ENCODE measurements around the gene CDKN2AIP.
A peak's percentile ranks its signal among the peaks of the same experiment; 100 is the strongest.
"Not testable (repeated sequence)": the region's sequence is repeated elsewhere in the genome, so short reads cannot be mapped to it uniquely, and the experiment has no call there.

Gene CDKN2AIP

DNA sequence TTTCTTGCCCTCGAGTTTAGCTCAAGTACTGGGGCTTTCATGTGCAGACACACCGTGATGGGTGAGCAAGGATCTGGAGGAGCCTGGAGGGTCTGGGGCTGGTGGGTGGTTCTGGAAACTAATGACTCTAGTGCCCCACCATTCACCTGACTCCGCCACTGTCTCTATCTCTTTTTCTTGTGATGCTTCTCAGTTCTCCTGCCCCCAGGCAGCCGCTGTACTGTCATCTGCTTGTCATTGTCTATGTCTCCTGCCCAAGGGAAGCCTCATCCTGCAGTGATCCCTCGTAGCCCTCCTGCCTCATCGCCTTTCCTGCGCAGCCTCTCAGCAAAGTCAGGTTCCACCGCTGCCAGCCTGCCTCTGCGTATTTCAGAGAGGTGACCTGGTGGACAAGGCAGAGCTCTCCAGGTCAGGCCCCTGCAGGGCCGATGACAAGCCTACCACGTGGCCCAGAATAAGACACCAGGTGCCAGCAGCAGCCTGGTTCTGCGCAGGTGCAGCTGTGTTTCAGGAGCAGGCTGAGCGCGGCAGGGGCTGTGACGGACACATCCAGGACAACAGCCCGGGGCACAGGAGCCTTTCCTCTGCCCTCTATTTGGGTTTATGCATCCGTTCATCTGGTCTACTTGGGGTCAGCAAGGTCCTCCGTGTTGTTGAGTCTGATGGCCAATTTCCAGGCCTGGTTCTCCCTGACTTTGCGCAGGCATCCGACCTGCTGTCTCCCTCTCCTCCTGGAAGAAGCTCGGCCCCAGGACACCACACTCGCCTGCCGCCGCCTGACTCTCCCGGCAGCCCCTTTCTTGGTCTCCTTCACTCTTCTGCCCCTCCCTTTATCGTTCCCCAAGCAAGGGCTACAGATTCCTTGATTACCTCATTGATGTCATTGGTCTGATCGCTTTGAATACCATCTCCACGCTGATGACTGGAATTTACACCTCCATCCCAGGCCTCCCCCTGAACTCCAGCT, 30.9 kb upstream of the CDKN2AIP start:
- ATAC-seq = no peak

DNA sequence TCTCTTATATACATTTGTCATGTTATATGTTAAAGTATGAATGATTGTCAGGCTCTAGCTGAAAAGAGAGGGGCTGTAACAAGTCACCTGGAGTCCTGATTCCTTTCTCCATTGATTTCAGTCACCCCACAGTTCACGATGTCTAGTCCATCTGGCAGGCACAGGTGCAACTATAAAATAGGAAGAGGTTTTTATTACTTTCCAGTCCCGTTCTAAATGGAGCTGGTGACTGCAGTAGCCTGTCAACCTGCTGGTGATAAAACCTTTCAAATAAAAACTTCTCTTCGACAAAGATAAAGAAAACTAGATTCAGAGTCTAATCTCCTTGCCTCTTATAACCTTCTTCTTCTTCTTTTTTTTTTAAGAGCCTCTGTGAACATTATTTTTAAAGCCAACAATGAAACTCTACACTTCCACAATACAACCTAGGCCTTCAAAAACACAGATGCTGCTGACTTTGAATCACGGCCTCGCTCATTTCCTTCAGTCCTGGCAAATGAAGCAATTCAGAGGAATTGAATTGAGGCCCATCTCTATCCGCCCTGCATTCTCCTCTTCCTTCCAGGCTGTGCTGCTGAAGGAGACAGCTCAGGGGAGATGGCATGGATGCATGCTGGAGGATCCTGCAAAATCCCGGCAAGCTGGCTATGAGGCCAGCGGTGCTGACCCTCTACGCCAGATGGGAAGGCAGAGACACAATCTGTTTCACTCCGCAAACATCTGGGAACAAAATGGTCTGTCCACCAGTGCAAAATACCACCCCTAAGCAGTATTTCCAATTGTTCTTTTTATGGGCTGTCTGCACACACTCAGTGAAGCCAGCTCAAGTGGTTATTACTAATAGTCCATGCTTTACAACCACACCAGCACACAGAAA, 27.3 kb upstream of the CDKN2AIP start:
- no peak for ATAC-seq

DNA sequence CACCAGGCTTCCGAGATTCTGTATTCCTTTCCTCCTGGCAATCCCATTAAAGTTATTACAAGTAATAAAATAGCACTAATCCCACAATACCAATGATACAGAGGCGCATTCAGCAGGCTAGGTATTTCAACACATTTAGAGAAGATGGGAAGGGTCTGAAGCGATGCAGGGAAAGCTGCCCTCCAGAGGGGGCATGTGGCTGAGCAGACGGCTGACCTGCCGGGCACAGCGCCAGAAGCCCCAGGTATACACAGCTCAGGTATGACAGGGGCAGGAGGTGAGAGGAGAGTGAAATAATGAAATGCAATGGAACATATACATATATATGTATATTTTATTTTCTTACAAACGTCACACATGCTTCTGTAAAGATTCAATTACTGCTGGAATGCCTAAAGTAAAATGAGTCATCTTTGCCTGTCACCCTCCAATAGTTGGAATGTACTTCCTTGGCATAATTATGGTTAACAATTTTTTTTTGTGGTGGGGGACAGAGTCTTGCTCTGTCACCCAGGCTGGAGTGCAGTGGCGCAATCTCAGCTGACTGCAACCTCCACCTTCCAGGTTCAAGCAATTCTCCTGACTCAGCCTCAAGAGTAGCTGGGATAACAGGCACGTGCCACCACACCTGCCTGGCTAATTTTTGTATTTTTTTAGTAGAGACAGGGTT, 21.3 kb upstream of the CDKN2AIP start:
- no peak for ATAC-seq

DNA sequence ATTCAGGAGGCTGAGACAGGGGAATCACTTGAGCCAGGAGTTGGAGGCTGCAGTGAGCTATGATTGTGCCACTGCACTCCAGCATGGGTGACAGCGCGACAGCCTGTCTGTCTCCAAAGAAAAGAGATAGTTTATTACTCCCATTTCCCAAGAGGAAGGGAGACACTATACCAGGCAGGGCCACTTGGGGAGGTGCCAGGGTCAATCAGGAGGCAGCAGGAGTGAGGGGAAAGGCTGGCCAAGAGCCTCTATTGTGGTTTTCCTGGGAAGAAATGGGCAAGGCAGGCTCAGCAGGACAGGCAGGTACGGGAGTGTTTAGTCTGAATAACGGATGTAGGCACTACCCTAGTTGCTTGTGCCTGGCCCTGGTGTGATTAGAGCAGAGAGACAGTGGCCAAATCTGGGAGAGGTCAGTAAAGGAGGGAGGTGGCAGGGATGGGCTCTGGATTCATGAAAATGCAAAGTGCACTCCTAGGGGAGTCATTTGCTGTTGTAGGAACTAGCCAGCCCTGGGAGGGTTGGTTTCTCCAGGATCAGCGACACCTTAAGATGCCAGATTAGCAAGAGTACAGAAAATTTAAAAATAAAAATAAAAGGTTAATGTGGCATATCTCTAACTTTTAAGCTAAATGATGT, 20.2 kb upstream of the CDKN2AIP start:
- ATAC-seq = no peak

DNA sequence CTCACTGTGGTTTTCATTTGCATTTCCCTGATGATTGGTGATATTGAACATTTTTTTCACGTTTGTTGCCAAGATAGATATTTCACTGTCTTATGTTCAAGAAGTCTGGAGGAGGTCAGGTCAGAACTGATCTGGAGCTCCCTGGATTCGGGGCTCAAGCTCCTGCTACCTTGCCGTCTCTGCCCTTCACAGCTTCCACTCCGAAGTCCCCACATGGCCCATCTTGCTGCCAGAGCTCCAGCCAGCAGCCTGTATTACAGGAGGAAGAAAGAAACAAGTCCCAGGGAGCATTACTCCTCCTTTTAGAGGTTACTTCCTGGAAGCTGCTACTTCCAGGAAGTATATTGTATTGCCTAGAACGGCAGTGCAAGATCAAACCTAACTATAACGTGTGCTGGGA, 17.9 kb upstream of the CDKN2AIP start:
- no peak for ATAC-seq

DNA sequence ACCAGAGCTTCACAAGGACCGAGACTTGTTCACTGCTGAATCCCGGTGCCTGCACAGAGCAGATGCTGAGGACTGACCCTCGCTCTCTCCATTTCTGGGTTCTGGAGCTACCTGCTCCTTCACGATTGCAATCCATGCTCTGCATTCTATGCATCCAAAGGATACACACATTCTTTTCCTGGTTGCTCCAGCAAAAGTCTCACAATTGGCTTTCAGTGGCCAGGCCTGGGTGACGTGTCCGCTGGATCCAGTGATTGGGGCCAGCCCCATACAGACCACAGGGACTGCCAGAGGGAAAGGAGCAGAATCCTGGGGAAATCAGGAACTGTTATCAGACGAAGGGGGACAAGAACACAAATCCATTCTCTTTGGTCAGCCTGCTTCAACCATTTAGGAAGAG, 14.9 kb upstream of the CDKN2AIP start:
- ATAC-seq = no peak

DNA sequence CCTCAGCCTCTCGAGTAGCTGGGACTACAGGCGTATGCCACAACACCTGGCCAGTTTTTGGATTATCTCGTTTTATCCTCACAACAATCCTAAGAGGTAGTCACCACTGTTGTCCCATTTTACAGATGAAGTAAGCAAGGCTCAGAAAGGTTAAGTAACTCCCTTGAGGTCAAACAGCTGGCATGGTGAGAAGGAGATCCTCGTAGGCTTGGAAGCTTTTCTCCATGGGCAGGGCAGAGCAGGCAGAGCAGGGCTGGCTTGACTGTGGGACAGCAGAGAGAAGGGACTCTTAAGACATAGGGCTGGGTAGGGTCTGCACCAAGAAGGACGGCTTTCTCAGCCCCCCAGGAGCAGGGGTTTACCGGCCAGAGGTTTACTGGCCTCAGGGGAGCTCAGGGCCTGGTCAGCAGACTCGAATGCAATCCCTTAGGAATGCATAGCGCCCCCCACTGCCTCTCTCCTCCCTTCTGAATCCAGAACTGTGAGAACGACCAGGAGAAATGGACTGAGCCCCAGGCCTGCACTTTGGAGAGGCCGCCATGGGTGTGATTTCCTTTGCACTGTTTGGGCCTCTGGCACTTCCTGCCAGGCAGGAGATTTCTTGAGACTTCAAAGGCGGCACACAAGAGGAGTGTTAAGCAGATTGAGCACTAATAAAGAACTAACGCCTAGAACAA, 14.0 kb upstream of the CDKN2AIP start:
- ATAC-seq = peak; percentile 65 to 72

DNA sequence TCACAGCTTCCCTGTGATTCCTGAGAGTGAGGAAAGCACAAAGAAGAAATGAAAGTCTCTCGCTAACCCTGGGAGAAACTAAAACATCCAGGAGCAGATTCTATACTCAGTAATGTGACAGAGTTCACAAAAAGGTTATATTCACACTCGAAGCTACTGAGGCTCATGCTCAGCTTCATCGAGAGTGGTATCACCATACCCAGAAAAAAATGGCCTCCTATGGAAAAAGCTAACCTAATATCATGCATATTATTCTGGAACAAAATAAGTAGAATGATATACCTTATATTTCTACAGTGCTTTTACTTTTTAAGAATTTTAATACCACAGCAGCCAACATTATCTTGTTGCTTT, 13.5 kb upstream of the CDKN2AIP start:
- ATAC-seq = peak in 1 of 2 donors; percentile 13

DNA sequence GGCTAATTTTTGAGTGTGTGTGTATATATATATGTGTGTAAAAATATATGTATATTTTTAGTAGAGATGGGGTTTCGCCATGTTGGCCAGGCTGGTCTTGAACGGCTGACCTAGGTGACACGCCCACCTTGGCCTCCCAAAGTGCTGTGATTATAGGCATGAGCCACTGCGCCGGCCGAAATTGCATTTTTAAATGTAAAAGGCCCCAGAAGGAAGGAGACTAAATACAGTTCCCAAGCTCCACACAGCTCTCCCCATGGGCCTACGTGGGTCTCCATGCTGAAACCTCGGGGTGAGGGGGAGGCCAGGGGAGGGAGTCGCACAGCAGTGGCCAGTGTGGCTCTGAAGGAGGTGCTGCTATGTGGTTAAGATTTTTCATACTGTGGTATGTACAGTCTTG, 12.8 kb upstream of the CDKN2AIP start:
- ATAC-seq = no peak

DNA sequence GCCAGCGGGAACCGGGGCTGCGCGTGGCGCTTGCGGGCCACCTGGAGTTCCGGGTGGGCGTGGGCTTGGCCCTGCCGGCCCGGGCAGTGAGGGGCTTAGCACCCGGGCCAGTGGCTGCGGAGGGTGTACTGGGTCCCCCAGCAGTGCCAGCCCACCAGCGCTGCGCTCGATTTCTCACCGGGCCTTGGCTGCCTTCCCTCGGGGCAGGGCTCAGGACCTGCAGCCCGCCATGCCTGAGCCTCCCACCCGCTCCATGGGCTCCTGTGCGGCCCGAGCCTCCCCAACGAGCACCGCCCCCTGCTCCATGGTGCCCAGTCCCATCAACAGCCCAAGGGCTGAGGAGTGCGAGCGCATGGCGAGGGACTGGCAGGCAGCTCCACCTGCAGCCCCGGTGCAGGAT, 11.3 kb upstream of the CDKN2AIP start:
- not testable (repeated sequence) for ATAC-seq

DNA sequence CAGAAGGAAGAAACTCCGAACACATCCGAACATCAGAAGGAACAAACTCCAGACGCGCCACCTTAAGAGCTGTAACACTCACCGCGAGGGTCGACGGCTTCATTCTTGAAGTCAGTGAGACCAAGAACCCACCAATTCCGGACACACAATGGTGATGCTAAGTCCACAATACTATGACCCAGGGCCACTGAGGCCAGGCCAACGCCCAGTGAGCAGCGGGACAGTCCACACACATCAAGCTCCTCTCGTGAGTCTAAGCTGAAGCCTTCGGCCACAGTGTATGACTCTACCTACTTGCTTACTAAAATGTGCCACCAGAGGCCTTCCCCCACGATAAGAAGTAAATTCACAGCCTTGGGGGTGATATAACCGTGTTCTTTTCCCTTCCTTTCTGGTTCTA, 10.2 kb upstream of the CDKN2AIP start:
- ATAC-seq = no peak

DNA sequence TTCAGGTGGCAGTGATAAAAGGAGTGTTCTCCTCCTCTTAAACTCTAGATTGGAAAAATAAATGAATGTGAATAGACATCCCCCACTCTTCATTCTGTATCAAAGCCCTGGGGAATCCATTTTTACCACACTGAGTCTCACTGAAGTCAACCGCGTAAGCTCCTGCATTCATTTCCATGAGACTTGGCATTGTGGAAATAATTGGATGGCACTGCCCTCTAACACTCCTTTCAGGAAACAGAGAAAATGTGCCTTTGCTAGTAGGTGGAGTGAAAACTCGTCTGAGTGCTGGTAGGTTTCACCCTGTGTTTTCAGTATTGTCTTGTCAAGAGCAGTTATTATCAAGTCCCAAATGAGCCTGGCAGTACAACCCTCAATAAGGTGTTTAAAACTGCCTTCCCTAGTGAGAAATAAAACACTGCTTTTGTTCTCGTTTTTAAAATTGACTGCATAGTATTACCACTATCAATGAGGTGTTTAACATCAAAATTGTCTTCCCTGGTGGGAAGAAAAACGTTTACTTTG, 9.7 kb upstream of the CDKN2AIP start:
- ATAC-seq = no peak

DNA sequence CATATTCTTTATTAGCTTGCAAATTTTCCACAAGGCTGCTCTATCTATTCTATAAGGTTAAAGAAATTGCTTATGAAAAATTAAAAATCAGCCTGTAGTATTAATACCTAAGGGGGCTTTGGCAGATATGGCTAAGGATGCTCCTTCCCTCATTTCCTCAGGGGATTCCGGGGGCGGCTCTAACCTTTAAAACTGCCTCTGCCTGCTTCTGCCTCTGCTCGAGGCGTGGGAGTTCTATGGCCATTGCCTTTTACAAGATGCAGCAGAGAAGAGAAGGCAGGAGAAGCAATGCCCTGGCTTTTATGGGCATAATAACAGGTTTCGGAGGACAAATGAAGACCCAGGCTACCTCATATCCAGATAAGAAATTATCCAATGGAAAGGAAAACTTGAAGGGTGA, 8.6 kb upstream of the CDKN2AIP start:
- ATAC-seq = no peak

DNA sequence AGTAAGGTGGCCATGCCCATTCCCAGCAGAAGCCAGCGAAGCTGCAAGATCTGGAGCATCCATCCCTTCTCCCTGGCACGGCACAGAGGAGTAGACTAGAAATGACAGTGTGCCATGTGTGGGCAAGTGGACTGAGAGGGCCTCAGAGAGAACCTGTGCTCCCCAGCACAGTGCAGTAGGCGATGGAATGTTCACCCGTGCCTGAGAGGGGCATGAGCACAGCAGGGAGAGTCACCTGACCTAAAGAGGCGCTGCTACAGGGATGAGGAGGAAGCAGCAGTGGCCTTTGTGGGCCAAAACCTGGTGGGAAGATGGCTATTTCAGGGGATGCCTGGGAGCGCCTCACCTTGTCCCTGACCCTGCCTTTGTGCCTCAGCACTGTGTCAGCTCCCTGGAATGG, 8.0 kb upstream of the CDKN2AIP start:
- ATAC-seq = no peak

DNA sequence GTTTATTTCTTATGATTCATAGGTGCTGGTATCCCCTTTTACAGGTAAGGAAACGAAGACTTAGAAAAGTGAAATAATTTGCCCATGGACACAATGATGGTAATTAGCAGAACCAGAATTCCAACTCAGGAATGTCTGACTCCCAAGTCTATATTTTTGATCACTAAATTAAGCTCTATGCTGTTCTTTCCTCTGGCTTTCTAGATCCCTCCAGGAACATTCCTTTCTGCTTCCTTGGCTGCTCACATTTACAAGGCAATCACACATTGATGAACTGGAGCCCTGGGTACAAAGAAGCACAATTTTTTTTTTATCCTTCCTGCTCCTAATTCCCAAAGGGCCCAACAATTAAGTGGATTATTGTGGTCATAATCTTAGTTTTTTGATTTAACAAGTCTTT, 7.0 kb upstream of the CDKN2AIP start:
- ATAC-seq = no peak

DNA sequence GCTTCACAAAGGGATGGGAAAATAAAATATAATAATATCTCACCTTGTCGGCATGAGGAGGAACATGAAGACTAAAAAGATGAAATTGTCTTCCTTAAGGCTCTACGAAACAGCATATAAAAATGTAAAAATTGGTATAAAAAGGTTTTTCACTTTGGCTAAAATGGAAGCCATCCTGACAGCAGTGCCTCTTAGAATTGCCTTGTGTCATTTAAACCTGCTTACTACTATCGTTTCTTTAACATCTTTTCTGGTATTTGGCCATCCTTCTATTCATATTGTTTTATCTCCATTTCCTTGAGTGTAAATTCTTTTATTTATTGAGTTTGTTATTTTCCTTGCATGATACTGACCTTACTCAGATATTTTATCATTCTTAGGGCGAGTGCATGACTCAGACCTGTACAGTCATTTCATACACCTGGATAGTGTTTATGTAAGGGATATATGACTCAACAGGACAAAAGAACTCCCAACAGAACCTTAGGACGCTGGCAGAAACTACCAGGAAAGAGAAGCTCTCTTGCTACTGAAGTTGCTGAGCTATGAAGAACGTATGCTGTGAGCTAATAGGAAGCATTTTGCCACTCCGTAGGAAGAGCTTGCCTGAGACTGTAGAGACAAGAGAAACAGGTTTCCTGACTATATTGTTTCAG, 5.8 kb upstream of the CDKN2AIP start:
- no peak for ATAC-seq

DNA sequence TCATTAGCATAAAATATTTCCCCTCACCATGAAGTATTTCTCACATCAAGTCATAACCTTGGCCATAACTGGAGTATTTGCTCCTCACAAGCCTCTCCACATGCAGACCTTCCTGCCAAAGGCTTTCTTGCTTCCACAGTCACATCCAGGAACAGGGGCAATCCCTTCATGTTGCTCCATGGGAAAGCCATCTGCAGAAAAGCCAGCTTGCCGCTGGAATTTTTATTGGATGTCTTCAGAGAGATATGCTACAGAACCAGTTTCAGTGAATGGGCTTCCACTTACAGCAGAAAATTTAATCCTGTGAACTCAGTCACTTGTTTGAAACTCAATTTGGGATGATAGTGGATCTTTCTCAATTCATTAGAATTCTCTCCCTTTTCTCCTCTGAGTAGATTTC, 3.2 kb upstream of the CDKN2AIP start:
- ATAC-seq = no peak

DNA sequence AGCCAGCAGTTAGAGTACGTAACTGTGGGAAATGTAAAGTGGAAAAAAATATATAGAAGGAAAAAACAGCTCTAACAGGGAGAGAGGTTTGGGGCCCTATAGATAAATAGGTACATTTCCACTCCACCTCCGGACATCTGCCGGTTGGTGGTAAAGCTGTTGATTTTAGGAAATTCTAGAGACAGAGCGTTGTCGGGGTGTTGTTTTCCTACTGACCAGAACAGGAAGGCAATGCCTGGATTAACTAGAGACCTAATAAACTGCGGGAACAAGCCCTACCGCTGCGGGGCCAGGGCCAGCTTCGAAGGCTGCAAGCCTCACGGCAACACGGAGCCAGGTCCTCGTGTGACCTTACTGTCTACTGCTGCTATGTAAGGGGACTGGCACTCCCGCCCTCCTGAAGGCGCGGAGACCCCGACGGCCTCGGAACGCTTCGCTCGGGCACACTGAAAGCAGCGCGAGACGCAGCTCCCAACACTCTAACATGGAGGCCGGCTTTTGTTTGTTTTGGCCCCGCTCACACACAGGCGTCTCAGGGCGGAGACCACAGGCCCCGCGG, 702 bp upstream of the CDKN2AIP start:
- ATAC-seq = peak; percentile 9 to 20

DNA sequence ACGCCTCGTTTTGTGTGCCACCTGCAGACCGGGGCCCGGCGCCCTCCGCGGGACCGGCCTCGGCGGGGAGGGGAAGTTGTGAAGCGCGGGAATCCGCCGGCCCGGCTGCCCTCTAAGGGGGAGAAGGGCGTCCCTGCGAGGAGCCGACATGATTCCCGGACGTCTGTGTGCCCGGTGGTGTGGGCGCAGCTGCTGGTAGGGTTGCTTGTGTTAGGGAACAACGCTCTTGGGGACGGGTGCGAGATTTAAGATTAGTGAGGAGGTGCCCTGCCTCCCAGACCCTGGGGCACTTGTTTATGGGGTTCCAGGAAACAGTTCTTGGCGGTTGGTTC, 627 bp downstream of the CDKN2AIP start:
- ATAC-seq = peak in 1 of 2 donors; percentile 6

DNA sequence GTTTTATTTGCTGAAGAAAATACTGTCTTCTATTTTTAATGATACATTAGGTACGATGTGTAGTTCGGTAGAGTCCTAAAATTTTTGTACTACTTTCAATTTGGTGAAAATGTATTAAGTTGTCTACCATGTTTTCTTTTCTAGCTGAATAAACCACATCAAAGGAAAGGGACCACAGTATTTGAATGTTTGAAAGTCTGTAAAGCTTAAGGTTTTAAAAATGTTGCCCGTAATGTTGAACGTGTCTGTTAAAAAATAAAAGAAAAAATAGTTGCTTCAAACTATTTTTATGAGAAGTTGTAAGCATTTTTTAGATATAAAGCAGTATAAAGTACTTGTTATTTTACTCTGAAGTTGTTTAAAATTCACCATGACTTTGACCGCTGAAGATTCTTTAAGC, 3.2 kb downstream of the CDKN2AIP start:
- ATAC-seq = no peak

DNA sequence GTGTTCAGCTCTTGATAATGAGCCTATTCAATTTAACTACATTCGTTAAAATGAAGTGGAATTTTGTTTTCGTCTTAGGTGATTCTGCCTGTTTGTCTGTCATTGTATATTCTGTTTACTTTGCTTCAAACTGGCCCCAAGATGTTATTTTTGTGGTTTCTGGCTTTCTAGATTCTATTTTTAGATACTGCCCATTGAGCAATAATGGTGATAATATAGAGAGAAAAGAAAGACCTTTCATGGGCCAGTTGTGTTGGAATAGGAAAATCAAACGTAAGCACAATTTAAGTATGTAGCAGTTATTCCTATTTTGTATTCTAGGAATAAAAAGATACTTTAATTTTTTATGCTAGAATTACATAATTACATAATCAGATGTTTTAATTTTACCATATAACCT, 4.0 kb downstream of the CDKN2AIP start:
- no peak for ATAC-seq

All from activated CD4-positive, CD25-positive, alpha-beta regulatory T cell treated with anti-CD3 and anti-CD28 coated beads, Interleukin-2, amount 50 U/mL, for 24 hours (primary cell).